ENCODE results near the gene SENP1. TPM values are rescaled to one million over a fixed set of nuclear protein-coding genes. Genes with fewer than 3 reads are reported as not detected.

SENP1 gene
- total RNA-seq, 2 donors from 2014 or later: 11.6 to 13.9 TPM

- H3K36me3 ChIP-seq: peaks cover 56% of the 10 kb centered on the region
- no peak for DNase-seq (ENCODE audit: low spot score)
- H3K4me3 ChIP-seq: no peak overlapping the region
- TF ChIP-seq CTCF (IDR thresholded peaks at IDR 0.05): no peak
- H3K4me1 ChIP-seq: no peaks in the 10 kb centered on the region
- no peak overlapping the region for H3K27ac ChIP-seq
- no peaks in the 10 kb centered on the region for H3K9me3 ChIP-seq
- H3K27me3 ChIP-seq: no peaks in the 10 kb centered on the region
These were observed 36.6 kb downstream of the SENP1 start for GRCh38 chr12:48069241-48069640.

GRCh38 chr12:48068457-48068856 lies 37.4 kb downstream of the SENP1 start:
- peaks cover 57% of the 10 kb centered on the region for H3K36me3 ChIP-seq

GRCh38 chr12:48067250-48067938 lies 38.5 kb downstream of the SENP1 start:
- H3K4me3 ChIP-seq: no peak overlapping the region
- H3K4me1 ChIP-seq: no peaks in the 10 kb centered on the region
- no peak for TF ChIP-seq CTCF (IDR thresholded peaks at IDR 0.05)
- no peak overlapping the region for H3K27ac ChIP-seq
- DNase-seq (ENCODE audit: low spot score): no peak
- H3K27me3 ChIP-seq: no peaks in the 10 kb centered on the region
- H3K9me3 ChIP-seq: no peaks in the 10 kb centered on the region
- peaks cover 61% of the 10 kb centered on the region for H3K36me3 ChIP-seq

More at GRCh38 chr12:48068457-48068856, 37.4 kb downstream of the SENP1 start:
- H3K4me3 ChIP-seq: no peak overlapping the region
- H3K27me3 ChIP-seq: no peaks in the 10 kb centered on the region
- no peaks in the 10 kb centered on the region for H3K4me1 ChIP-seq
- no peak for DNase-seq (ENCODE audit: low spot score)
- no peak overlapping the region for H3K27ac ChIP-seq
- H3K9me3 ChIP-seq: no peaks in the 10 kb centered on the region
- TF ChIP-seq CTCF (IDR thresholded peaks at IDR 0.05): no peak

- DNase-seq (ENCODE audit: low spot score): no peak
- Histone ChIP-seq H3K27me3 (no peaks in the 10 kb centered on the region), H3K27ac (no peak overlapping the region), H3K9me3 (no peaks in the 10 kb centered on the region), H3K4me1 (no peaks in the 10 kb centered on the region), H3K36me3 (peaks cover 59% of the 10 kb centered on the region), H3K4me3 (no peak overlapping the region)
- no peak for TF ChIP-seq CTCF (IDR thresholded peaks at IDR 0.05)
These were observed 40.8 kb downstream of the SENP1 start for GRCh38 chr12:48065041-48065440.

- H3K27ac ChIP-seq: no peak overlapping the region
- no peaks in the 10 kb centered on the region for H3K27me3 ChIP-seq
- H3K4me1 ChIP-seq: no peaks in the 10 kb centered on the region
- H3K4me3 ChIP-seq: no peak overlapping the region
- no peak for DNase-seq (ENCODE audit: low spot score)
- peaks cover 0 to 6% of the 10 kb centered on the region in 2 donors for H3K9me3 ChIP-seq
- peaks cover 58% of the 10 kb centered on the region for H3K36me3 ChIP-seq
- TF ChIP-seq CTCF (IDR thresholded peaks at IDR 0.05): no peak
These were observed 42.3 kb downstream of the SENP1 start for GRCh38 chr12:48063530-48063929.
